RPMI7951 (cell line): ENCODE data around the gene PAX5. TPM values are rescaled to one million over a fixed set of nuclear protein-coding genes. Genes with fewer than 3 reads are reported as not detected.
"Not testable (repeated sequence)": the region's sequence is repeated elsewhere in the genome, so short reads cannot be mapped to it uniquely, and the experiment has no call there.

Experiments used
- DNase-seq: peaks from one replicate; pipeline ENCODE4 v3.0.0-alpha.2; 2012; ENCODE audit warnings: low read depth
- total RNA-seq: library from RNA; depleted of rRNA; stranded (reverse); fragments of >200 nt; shearing (Covaris generic); gene quantifications from 2 replicates; pipeline ENCODE4 v1.2.3, GENCODE V29; 2014

The PAX5 gene
- total RNA-seq, 1 experiment from 2014 or later: not detected

DNA sequence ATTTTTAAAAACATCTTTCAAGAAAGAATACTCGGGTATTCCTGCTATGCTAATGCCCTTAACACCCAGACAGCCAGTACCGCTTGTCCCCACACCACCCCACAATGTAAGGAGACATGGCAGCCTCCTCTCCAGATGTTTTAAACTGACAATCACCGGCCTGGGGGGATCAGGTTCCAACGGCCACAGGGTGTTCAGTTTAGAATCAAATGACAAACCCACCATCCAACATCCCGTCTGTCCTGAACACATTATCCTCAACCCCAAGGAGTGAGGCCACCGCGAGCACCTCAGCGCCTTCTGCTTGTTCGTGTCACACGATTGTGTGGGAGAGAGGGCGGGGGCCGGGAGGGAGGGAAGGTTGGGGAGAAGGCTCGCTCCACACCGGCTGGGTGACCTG, 152.8 kb downstream of the PAX5 start:
- DNase-seq: no peak

- no peak for DNase-seq
Measured at GRCh38 chr9:36880075-36880474, 154.0 kb downstream of the PAX5 start.

- DNase-seq: no peak
Measured at GRCh38 chr9:36878986-36879982, 154.8 kb downstream of the PAX5 start.

GRCh38 chr9:36877239-36877638, 156.8 kb downstream of the PAX5 start:
- no peak for DNase-seq

DNA sequence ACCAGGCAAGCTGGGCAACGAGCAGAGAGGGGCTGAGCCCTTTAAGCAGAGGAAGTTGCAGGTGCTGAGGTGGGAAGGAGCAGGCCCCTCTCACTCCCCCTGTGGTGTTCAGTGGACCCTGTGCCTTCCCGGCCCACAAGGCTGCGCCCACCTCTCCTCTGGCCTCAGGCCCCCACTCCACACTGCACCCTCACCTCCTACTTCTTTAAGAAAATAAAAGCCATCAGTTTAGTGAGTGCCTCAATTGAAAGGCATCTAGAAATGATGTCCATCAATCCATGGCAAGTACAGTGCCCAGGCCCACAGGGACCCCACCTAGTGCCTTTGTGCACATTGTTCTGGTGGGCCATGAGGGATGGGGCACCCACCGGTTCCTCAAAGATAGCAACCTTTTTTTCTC, 158.0 kb downstream of the PAX5 start:
- no peak for DNase-seq

- peak; percentile 49 for DNase-seq
Measured at GRCh38 chr9:36874921-36875320, 159.1 kb downstream of the PAX5 start.

- no peak for DNase-seq
Measured at GRCh38 chr9:36874261-36874660, 159.8 kb downstream of the PAX5 start.

DNA sequence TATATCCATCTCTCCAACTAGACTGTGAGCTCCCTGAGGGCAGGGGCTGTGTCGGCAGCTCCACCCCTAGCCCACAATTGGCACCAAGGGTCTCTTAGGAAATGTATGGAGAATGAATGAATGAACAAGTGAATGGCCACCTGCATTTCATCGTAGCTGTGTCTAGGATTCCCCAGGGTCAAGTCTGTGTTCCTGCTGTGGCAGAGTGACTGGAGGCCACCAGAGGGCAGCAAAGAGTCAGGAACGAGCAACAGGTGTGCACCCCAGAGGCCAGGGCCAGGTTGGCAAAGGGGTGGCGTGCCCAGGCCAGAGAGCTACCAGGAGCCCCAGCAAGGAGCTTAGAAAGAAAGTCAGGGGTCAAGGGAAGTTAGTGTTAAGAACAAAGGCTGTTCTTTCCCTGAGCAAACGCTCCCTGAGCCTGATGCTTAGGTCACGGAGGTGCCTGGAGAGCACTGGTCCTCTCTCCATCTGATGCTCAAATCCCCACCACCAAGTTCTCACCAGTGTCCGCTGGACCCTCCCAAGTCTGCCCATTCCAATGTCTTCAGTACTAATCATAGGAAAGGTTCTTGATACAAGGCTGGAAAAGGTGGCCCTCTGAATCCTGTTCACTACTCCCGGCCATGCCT, 160.7 kb downstream of the PAX5 start:
- DNase-seq: peak; percentile 42

GRCh38 chr9:36872641-36873040, 161.4 kb downstream of the PAX5 start:
- no peak for DNase-seq

- no peak for DNase-seq
Measured at GRCh38 chr9:36871606-36872005, 162.5 kb downstream of the PAX5 start.

GRCh38 chr9:36870960-36871359, 163.1 kb downstream of the PAX5 start:
- DNase-seq: no peak

DNA sequence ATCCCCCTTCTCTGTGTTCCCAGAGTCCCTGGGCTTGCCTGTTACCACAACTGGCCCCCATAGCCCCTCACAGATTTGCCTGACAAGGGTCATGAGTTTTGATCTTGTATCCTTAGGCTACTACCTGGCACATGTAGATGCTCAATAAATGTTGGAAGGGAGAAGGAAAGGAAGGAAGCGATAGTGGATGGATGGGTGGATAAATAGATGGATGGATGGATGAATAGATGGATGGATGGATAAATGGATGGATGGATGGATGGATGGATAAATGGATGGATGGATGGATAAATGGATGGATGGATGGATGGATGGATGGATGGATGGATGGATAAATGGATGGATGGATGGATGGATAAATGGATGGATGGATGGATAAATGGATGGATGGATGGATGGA, 164.5 kb downstream of the PAX5 start:
- DNase-seq: not testable (repeated sequence)

- no peak for DNase-seq
Measured at GRCh38 chr9:36868586-36869282, 165.3 kb downstream of the PAX5 start.

DNA sequence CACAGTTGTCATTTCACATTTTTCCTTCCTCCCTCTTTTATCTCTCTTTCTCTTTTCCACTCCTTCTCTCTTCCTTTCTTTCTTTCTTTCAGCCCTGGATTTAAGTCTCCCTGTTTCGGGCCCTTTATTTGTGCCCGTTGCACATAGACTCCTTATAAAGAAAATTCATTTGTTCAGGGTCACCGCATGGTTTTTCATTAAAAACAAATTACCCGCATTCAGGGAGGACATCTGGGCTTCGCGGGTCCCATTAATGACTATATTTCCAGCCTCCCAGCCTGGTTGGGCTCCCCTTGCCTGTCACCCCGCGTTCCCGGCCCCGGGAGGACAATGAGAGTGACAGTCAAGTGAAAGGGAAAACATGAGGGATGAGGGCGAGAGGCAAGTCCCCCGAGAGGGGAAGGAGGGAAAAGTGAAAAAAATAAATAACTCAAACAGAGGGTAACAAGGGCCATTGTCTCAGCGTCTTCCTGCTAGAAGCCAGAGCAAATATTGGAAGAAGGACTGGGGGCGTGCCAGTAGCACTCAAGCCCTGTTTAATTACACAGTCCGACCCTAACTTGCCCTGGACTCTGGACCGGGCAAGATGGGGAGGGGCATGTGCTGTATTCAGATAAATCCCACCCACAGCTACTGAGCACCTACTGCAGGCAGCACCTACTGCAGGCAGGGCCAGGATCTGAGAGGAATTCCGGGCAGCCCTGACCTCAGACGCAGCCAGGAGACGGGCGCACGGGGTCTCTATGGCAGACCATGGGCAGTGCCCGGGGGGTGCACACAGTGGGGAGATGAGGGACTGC, 166.2 kb downstream of the PAX5 start:
- no peak for DNase-seq

- no peak for DNase-seq
Measured at GRCh38 chr9:36867241-36867640, 166.8 kb downstream of the PAX5 start.

DNA sequence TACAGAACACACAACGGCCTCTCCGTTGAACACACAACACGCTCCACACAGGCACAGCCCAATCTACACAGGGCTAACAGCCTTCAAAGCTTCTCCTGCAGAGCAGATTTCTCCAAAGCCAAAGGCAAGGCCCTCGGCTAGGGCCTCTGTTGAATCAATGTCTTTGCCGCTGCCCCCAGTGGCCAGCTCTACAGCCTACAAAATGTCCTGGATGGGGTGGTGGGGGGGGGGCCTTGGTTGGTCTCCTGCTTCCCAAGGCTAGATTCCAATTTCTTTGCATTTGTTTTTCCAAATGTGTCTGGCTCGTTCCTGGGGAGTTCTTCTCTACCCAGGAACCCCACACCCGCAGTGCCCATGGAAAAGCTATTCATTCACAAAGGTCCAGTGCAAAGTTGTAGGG, 167.2 kb downstream of the PAX5 start:
- no peak for DNase-seq

DNA sequence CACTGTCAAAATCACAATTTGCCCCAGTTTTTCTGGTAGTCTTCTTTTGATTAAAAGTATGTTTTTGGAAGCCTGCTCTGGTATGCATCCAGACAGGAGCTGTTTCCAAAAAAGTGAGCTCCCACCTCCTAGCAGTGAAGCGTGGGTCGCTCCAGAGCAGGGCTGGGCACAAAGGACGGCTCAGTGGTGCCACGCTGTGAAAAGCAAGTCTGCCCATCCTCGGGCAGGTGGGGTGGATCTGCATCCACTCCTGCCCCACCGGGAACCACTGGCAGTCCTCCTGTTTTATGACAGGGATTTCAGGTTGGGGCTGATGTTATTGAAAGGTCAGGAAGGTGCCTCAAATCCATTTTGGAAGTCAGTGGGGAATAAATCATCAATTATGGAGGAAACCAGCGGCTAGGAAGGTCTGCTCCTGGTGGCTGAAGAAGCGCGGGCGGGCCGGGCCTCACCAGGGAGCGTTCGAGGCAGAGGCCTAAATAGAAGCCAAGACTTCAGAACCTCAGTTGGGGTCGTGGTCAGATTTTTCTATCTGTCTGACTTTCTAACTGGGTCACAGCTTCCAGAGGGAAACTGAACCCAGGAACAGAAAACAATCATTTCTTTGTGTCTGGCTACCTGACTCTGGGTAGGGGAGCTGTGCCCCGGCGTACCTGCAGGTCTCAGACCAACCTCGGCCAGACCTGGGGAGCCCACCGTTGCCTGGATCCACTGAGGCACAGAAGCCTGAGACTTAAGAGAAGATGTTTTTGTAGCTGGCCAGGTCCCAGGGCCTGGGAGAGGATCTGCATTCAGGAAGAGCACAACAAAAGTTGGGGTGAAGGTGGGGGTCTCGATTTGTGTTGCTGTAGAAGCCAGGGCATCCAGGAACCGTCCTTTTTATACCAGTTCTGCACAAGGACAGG, 168.1 kb downstream of the PAX5 start:
- no peak for DNase-seq

DNA sequence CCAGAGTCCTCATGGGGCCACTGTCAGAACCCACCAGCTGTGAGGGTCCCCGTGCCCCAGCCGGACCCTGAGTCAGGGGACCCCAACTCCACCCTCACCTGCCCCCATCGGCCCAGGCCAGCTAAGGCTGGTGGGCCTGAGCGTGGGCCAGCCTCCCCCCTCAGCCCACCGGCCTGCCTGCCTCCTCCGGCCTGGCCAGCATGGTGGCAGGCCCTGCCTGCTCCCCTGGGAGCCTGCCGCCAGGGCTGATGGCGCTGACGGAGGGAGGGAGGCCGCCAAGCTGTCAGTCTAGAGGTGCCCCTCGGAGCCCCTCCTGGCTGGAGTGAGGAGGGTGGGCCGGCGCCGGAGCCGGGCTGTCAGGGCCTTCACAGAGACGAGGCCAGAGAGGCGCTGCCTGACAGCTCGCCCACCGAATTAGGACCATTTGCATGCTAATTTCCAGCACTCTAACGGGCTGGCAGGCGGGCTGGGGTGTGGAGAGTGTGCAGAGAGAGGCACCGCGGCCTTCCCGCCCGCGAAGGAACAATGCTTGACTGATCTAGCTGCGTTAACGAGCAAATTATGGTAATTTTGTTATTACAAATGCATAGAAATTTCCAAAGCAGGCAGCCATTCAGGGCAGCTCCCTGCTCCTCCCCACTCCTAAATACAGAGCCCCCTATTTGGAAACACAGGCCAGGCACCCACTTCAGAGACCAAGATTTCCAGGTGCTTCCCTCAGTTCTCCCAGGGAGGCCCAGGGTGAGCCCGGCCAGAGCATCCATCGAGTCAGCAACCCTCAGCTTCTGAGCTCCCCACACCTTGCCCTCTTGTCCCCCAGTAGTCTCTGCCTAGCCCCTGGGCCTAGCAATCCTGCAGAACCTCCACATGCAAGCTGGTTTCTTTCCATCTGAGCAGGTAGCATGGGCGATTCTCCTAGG, 169.3 kb downstream of the PAX5 start:
- no peak for DNase-seq
